Natural killer cell (primary cell): ENCODE results near the gene SMYD2. TPM values are rescaled to one million over a fixed set of nuclear protein-coding genes. Genes with fewer than 3 reads are reported as not detected.

ENCODE experiments used
- ATAC-seq, 3 donors: fragments of 150-1000 bp in 2 of 3; fragments of 200-7000 bp in 1 of 3; cut with Tn5 transposase; 1 replicate in 1 of 3; 2 replicates in 2 of 3; pipeline ENCODE4 v1.10.0; 2021; ENCODE audit warnings: mild to moderate bottlenecking in 2 of 3, moderate library complexity in 2 of 3
- DNase-seq, 2 donors: peaks; one replicate each; pipeline versions ENCODE4 v3.0.0 to v3.0.0-alpha.2; 2013 to 2021; ENCODE audit warnings: mixed read lengths in 1 of 2
- H3K27ac ChIP-seq: one replicate; pipeline ENCODE4 v1.5.1; 2013; ENCODE audit warnings: mild to moderate bottlenecking, low read length
- H3K27me3 ChIP-seq: one replicate; pipeline ENCODE4 v1.6.1; 2013; ENCODE audit warnings: low read length; ENCODE audit not compliant: control insufficient read depth, insufficient read depth
- H3K36me3 ChIP-seq: one replicate; pipeline ENCODE4 v1.6.1; 2013; ENCODE audit warnings: low read length; ENCODE audit not compliant: control insufficient read depth, insufficient read depth
- H3K4me1 ChIP-seq: one replicate; pipeline ENCODE4 v1.6.1; 2013; ENCODE audit warnings: low read length; ENCODE audit not compliant: control insufficient read depth, insufficient read depth
- H3K4me3 ChIP-seq: one replicate; pipeline ENCODE4 v1.5.1; 2013; ENCODE audit warnings: low read length
- H3K9me3 ChIP-seq: one replicate; pipeline ENCODE4 v1.6.1; 2013; ENCODE audit warnings: low read length; ENCODE audit not compliant: control insufficient read depth, insufficient read depth
- H3K27ac Mint-ChIP-seq, 2 donors: one replicate each; pipeline ENCODE4 v1.8.0; 2022; ENCODE audit warnings: mild to moderate bottlenecking in 2 of 2, mixed read lengths in 2 of 2, moderate library complexity in 1 of 2
- H3K27me3 Mint-ChIP-seq, 2 donors: one replicate each; pipeline ENCODE4 v1.8.0; 2022; ENCODE audit warnings: low read depth in 2 of 2, mixed read lengths in 2 of 2
- H3K36me3 Mint-ChIP-seq: one replicate; pipeline ENCODE4 v1.8.0; 2022; ENCODE audit warnings: mixed read lengths
- H3K4me1 Mint-ChIP-seq, 2 donors: one replicate each; pipeline ENCODE4 v1.8.0; 2022; ENCODE audit warnings: mixed read lengths in 2 of 2
- H3K4me3 Mint-ChIP-seq: one replicate; pipeline ENCODE4 v1.8.0; 2022; ENCODE audit warnings: mild to moderate bottlenecking, moderate library complexity, mixed read lengths
- H3K9me3 Mint-ChIP-seq, 2 donors: one replicate each; pipeline ENCODE4 v1.8.0; 2022; ENCODE audit warnings: mixed read lengths in 2 of 2
- CTCF ChIP-seq: fragments of 200-600 bp; IDR thresholded peaks from one replicate; pipeline ENCODE4 v1.8.0; 2022; ENCODE audit warnings: antibody characterized with exemption
- WGBS: methylation state at CpG from one replicate; pipeline ENCODE4 v1.1.7; 2013; ENCODE audit warnings: missing lambda C conversion rate; ENCODE audit not compliant: insufficient coverage; 5-methylcytosine and 5-hydroxymethylcytosine counted together
- intact Hi-C: fragments of 100-400 bp; cut with micrococcal nuclease; formaldehyde crosslinking; loops from one replicate; pipeline ENCODE4 v1.14.2; 2022
- total RNA-seq, 4 donors: library from RNA; stranded (reverse); fragments of 120-200 nt in 1 of 4; gene quantifications; one replicate each; pipeline versions ENCODE4 v1.2.3 to v1.2.4, GENCODE V29; 2013 to 2022

Gene SMYD2
- total RNA-seq, 3 donors from 2014 or later (not counting 1 experiment from before 2014, with no cell fraction given), result 23.1 to 27.8 (median 26.9) TPM

GRCh38 chr1:214330222-214330621 lies 49.3 kb downstream of the SMYD2 start:
- H3K9me3 ChIP-seq, result no peaks in the 10 kb centered on the region
- DNase-seq, result no peak
- Mint-ChIP-seq H3K36me3 (peaks cover 4% of the 10 kb centered on the region), H3K4me1 (peaks cover 0 to 4% of the 10 kb centered on the region in 2 donors), H3K27ac (no peak overlapping the region), H3K27me3 (no peaks in the 10 kb centered on the region), H3K4me3 (no peak overlapping the region), H3K9me3 (no peaks in the 10 kb centered on the region)
- intact Hi-C loops, result loop anchor here (5.0 to 10.0 kb wide), 3 partner anchors 115 to 1208 kb away; no protein-coding TSS in a partner anchor
- ATAC-seq, result no peak
- H3K27ac ChIP-seq, result no peak overlapping the region
- H3K4me1 ChIP-seq, result no peaks in the 10 kb centered on the region
- no peak for TF ChIP-seq CTCF
- H3K36me3 ChIP-seq, result peaks cover 6% of the 10 kb centered on the region
- no peaks in the 10 kb centered on the region for H3K27me3 ChIP-seq
- no peak overlapping the region for H3K4me3 ChIP-seq
- 100% methylated on average over 3 of the region's 3 CpGs for WGBS

- Mint-ChIP-seq H3K27ac (no peak overlapping the region), H3K36me3 (no peaks in the 10 kb centered on the region), H3K27me3 (no peaks in the 10 kb centered on the region), H3K4me3 (no peak overlapping the region), H3K4me1 (peaks cover 0 to 4% of the 10 kb centered on the region in 2 donors), H3K9me3 (no peaks in the 10 kb centered on the region)
- ATAC-seq (no peak), DNase-seq (no peak)
- intact Hi-C loops, result loop anchor here (5.0 to 10.0 kb wide), 3 partner anchors 114 to 1208 kb away; no protein-coding TSS in a partner anchor
- no peaks in the 10 kb centered on the region for H3K27me3 ChIP-seq
- peaks cover 4% of the 10 kb centered on the region for H3K36me3 ChIP-seq
- H3K27ac ChIP-seq, result no peak overlapping the region
- TF ChIP-seq CTCF, result no peak
- H3K9me3 ChIP-seq, result no peaks in the 10 kb centered on the region
- no peaks in the 10 kb centered on the region for H3K4me1 ChIP-seq
- 99% methylated on average over 11 of the region's 12 CpGs for WGBS
- H3K4me3 ChIP-seq, result no peak overlapping the region
These were observed 49.8 kb downstream of the SMYD2 start for GRCh38 chr1:214330715-214331114.

GRCh38 chr1:214331180-214331579 lies 50.2 kb downstream of the SMYD2 start:
- no peak for ATAC-seq
- intact Hi-C loops, result loop anchor here (5.0 to 10.0 kb wide), 3 partner anchors 114 to 1209 kb away; no protein-coding TSS in a partner anchor
- Histone ChIP-seq H3K27me3 (no peaks in the 10 kb centered on the region), H3K27ac (no peak overlapping the region), H3K36me3 (peaks cover 4% of the 10 kb centered on the region), H3K4me3 (no peak overlapping the region), H3K4me1 (no peaks in the 10 kb centered on the region), H3K9me3 (no peaks in the 10 kb centered on the region)
- 93% methylated on average over 1 of the region's 1 CpG for WGBS
- TF ChIP-seq CTCF, result no peak
- no peak for DNase-seq
- H3K4me1 Mint-ChIP-seq, result peaks cover 0 to 4% of the 10 kb centered on the region in 2 donors
- H3K27me3 Mint-ChIP-seq, result no peaks in the 10 kb centered on the region
- H3K27ac Mint-ChIP-seq, result no peak overlapping the region
- no peaks in the 10 kb centered on the region for H3K36me3 Mint-ChIP-seq
- H3K9me3 Mint-ChIP-seq, result no peaks in the 10 kb centered on the region
- no peak overlapping the region for H3K4me3 Mint-ChIP-seq
